Kidney (tissue), 14 donors: Measurements from ENCODE around the gene GPD1. TPM values are rescaled to one million over a fixed set of nuclear protein-coding genes. Genes with fewer than 3 reads are reported as not detected.

Experiments used
- DNase-seq, 5 donors: peaks; one replicate each; pipeline ENCODE4 v3.0.0-alpha.2; 2013 to 2020
- FAIRE-seq: peaks from 2 replicates; lab custom pipeline; 2012; peaks lifted over from hg19 to GRCh38; lab: Jason Lieb, UNC
- H3K27ac ChIP-seq, 2 donors: one replicate each; pipeline ENCODE4 v1.7.0; 2013; ENCODE audit warnings: low read depth in 2 of 2, low read length in 2 of 2, inconsistent platforms in 1 of 2
- H3K27me3 ChIP-seq: one replicate; pipeline ENCODE4 v1.7.1; 2013; ENCODE audit warnings: low read length, inconsistent platforms; ENCODE audit not compliant: control insufficient read depth, insufficient read depth
- H3K36me3 ChIP-seq, 3 donors: one replicate each; pipeline versions ENCODE4 v1.7.0 to v1.7.1; 2013; ENCODE audit warnings: low read length in 3 of 3, control low read depth in 1 of 3, inconsistent platforms in 1 of 3; ENCODE audit not compliant: insufficient read depth in 3 of 3, control insufficient read depth in 2 of 3
- H3K4me1 ChIP-seq, 3 donors: one replicate each; pipeline versions ENCODE4 v1.7.0 to v1.7.1; 2013; ENCODE audit warnings: low read length in 3 of 3, inconsistent platforms in 1 of 3, low read depth in 1 of 3; ENCODE audit not compliant: control insufficient read depth in 2 of 3, insufficient read depth in 2 of 3
- H3K4me3 ChIP-seq, 3 donors: one replicate each; pipeline versions ENCODE4 v1.7.0 to v1.8.1; 2013; ENCODE audit warnings: low read length in 3 of 3, control low read depth in 1 of 3, inconsistent platforms in 1 of 3
- H3K9ac ChIP-seq, 3 donors: one replicate each; pipeline versions ENCODE4 v1.7.0 to v1.7.1; 2013; ENCODE audit warnings: low read length in 3 of 3, control low read depth in 1 of 3, inconsistent platforms in 1 of 3
- H3K9me3 ChIP-seq, 3 donors: one replicate each; pipeline versions ENCODE4 v1.7.0 to v1.7.1; 2013; ENCODE audit warnings: low read length in 3 of 3, control low read depth in 1 of 3, inconsistent platforms in 1 of 3; ENCODE audit not compliant: control insufficient read depth in 2 of 3, insufficient read depth in 1 of 3
- CTCF ChIP-seq: IDR thresholded peaks from 3 replicates; pipeline ENCODE4 v1.5.1; 2012; ENCODE audit warnings: mild to moderate bottlenecking, moderate library complexity, borderline replicate concordance; ENCODE audit not compliant: insufficient read depth; ENCODE audit errors: extremely low read depth
- intact Hi-C: fragments of 100-400 bp; cut with DNase I; formaldehyde crosslinking; loops from one replicate; pipeline ENCODE4 v1.11.1; 2022
- polyA plus RNA-seq: library from polyadenylated mRNA; stranded (reverse); fragments of 350-450 nt; fragmentation: Illumina TruSeq; extraction: RNeasy Lipid Tissue Mini Kit (QIAGEN cat#74804); gene quantifications from one replicate; pipeline ENCODE4 v1.2.3, GENCODE V29; 2014; ENCODE audit warnings: low read depth, low replicate concordance; ENCODE audit not compliant: insufficient read depth
- total RNA-seq: library from RNA; stranded (reverse); fragmentation: NEBNext Ultra II Directional; extraction: Animal tissue kit (Norgen Biotek cat#: 25700); gene quantifications from one replicate; pipeline ENCODE4 v1.2.1, GENCODE V29; 2021
- donor health status: control.
- donor health status: control.
- donor health status: control.
- donor health status: control.
- donor health status: control.
- donor health status: DM: yes; HTN: yes; CAD: no.
- donor health status: Normal renal cell carcinoma (clear cell type).

GPD1 gene
- total and polyA plus RNA-seq, 2 donors from 2014 or later: 15.1 to 139 TPM

- no peak overlapping the region for H3K4me3 ChIP-seq
- peak overlapping the region; percentile 26 to 81 for H3K27ac ChIP-seq
- H3K36me3 ChIP-seq: peaks cover 4 to 29% (median 16%) of the 10 kb centered on the region in 3 donors
- H3K27me3 ChIP-seq: no peaks in the 10 kb centered on the region
- intact Hi-C loops: no loop called here
- H3K9me3 ChIP-seq: no peaks in the 10 kb centered on the region
- TF ChIP-seq CTCF: no peak
- H3K4me1 ChIP-seq: peaks cover 0 to 16% (median 14%) of the 10 kb centered on the region in 3 donors
- no peak for FAIRE-seq
- H3K9ac ChIP-seq: peak overlapping the region in 1 of 3 donors; percentile 30
- no peak for DNase-seq
Observed at GRCh38 chr12:50102646-50103309, 1.0 kb upstream of the GPD1 start.

- no peak for TF ChIP-seq CTCF
- Histone ChIP-seq H3K27me3 (no peaks in the 10 kb centered on the region), H3K4me1 (peaks cover 0 to 16% (median 14%) of the 10 kb centered on the region in 3 donors), H3K9ac (no peak overlapping the region), H3K4me3 (peak overlapping the region in 1 of 3 donors; percentile 71), H3K36me3 (peaks cover 2 to 23% (median 10%) of the 10 kb centered on the region in 3 donors), H3K9me3 (no peaks in the 10 kb centered on the region), H3K27ac (peak overlapping the region; percentile 26 to 81)
- no peak for FAIRE-seq
- no peak for DNase-seq
- intact Hi-C loops: no loop called here
Observed at GRCh38 chr12:50103351-50103750, 457 bp upstream of the GPD1 start.

- Histone ChIP-seq H3K36me3 (peaks cover 0 to 10% (median 2%) of the 10 kb centered on the region in 3 donors), H3K4me3 (peak overlapping the region in 2 of 3 donors; percentile 67 to 71), H3K4me1 (peaks cover 0 to 24% (median 23%) of the 10 kb centered on the region in 3 donors), H3K9ac (peak overlapping the region in 1 of 3 donors; percentile 57), H3K27ac (peak overlapping the region; percentile 51 to 77), H3K27me3 (no peaks in the 10 kb centered on the region), H3K9me3 (no peaks in the 10 kb centered on the region)
- DNase-seq (peak in 4 of 5 donors; percentile 63 to 73 (median 69)), FAIRE-seq (no peak)
- no peak for TF ChIP-seq CTCF
- intact Hi-C loops: no loop called here
Observed at GRCh38 chr12:50104417-50105366, 884 bp downstream of the GPD1 start.
